Stimulated activated CD4-positive, alpha-beta T cell treated with anti-CD3 and anti-CD28 coated beads, Interleukin-2, amount 100 ng/mL, for 24 hours (primary cell): ENCODE measurements around the gene STAT6.

Experiments used
- DNase-seq, 2 donors: peaks; one replicate each; pipeline ENCODE4 v3.0.0-alpha.2; 2020

The STAT6 gene

GRCh38 chr12:57111031-57111734, at the start of gene STAT6:
Gene STAT6, minus strand, starts transcription at chr12:57111362. Its CDS starts 3,084 bp downstream, at chr12:57108278.
- DNase-seq = peak; percentile 77 to 80

- DNase-seq = no peak
Measured at GRCh38 chr12:57160741-57161140, 49.6 kb upstream of the STAT6 start.

GRCh38 chr12:57160040-57160439, 48.9 kb upstream of the STAT6 start:
- no peak for DNase-seq

GRCh38 chr12:57159311-57159710, 48.1 kb upstream of the STAT6 start:
- DNase-seq = no peak

GRCh38 chr12:57158665-57159064, 47.5 kb upstream of the STAT6 start:
- no peak for DNase-seq

- DNase-seq = no peak
Measured at GRCh38 chr12:57158186-57158585, 47.0 kb upstream of the STAT6 start.

- no peak for DNase-seq
Measured at GRCh38 chr12:57157588-57158173, 46.5 kb upstream of the STAT6 start.

GRCh38 chr12:57156701-57157403, 45.7 kb upstream of the STAT6 start:
- DNase-seq = no peak

- no peak for DNase-seq
Measured at GRCh38 chr12:57154804-57155434, 43.8 kb upstream of the STAT6 start.

- no peak for DNase-seq
Measured at GRCh38 chr12:57154076-57154475, 42.9 kb upstream of the STAT6 start.

- DNase-seq = no peak
Measured at GRCh38 chr12:57153415-57153997, 42.3 kb upstream of the STAT6 start.

GRCh38 chr12:57152639-57153038, 41.5 kb upstream of the STAT6 start:
- no peak for DNase-seq

- DNase-seq = no peak
Measured at GRCh38 chr12:57151741-57152630, 40.8 kb upstream of the STAT6 start.

- no peak for DNase-seq
Measured at GRCh38 chr12:57150400-57151000, 39.3 kb upstream of the STAT6 start.

- DNase-seq = no peak
Measured at GRCh38 chr12:57149245-57149900, 38.2 kb upstream of the STAT6 start.

GRCh38 chr12:57148469-57149244, 37.5 kb upstream of the STAT6 start:
- no peak for DNase-seq

GRCh38 chr12:57146961-57147944, 36.1 kb upstream of the STAT6 start, which contains the start of gene LRP1-AS:
Gene LRP1-AS, minus strand, starts transcription at chr12:57147619.
- DNase-seq = no peak

GRCh38 chr12:57146092-57146491, 34.9 kb upstream of the STAT6 start:
- no peak for DNase-seq

GRCh38 chr12:57145460-57146059, 34.4 kb upstream of the STAT6 start:
- DNase-seq = no peak
